HEK293 (cell line): Measurements from ENCODE around the gene EEIG2.
A peak's percentile ranks its signal among the peaks of the same experiment; 100 is the strongest.

Experiments
- CTCF ChIA-PET: fragments of 350-600 bp; formaldehyde crosslinking; extraction: SDS; loops from one replicate; lab custom pipeline; 2021; ENCODE audit warnings: antibody characterized with exemption; lab: Yijun Ruan, JAX
- POLR2A ChIA-PET: fragments of 300-600 bp; formaldehyde crosslinking; extraction: SDS; loops from one replicate; lab custom pipeline; 2020; ENCODE audit warnings: antibody characterized with exemption, inconsistent platforms; lab: Yijun Ruan, JAX
- H3K27ac ChIP-seq: fragments of 200-500 bp; sonication (Bioruptor generic); 2 replicates; pipeline ENCODE4 v1.5.1; 2014; ENCODE audit warnings: low read depth, low read length, control low read depth, inconsistent platforms; ENCODE audit errors: extremely low read depth
- H3K36me3 ChIP-seq, 2 experiments: fragments of 200-500 bp in 1 of 2; sonication (Bioruptor generic) in 1 of 2; 1 replicate in 1 of 2; 2 replicates in 1 of 2; pipeline ENCODE4 v1.5.1; 2014 to 2017; ENCODE audit warnings: inconsistent platforms in 2 of 2, low read length in 2 of 2; ENCODE audit not compliant: control insufficient read depth in 2 of 2, insufficient read depth in 1 of 2
- H3K4me1 ChIP-seq: fragments of 200-500 bp; sonication (Bioruptor generic); 2 replicates; pipeline ENCODE4 v1.5.1; 2014; ENCODE audit warnings: mild to moderate bottlenecking, low read length, inconsistent platforms; ENCODE audit not compliant: control insufficient read depth, insufficient read depth
- H3K4me3 ChIP-seq: 2 replicates; pipeline ENCODE4 v1.5.1; 2011; ENCODE audit warnings: low read depth, mild to moderate bottlenecking, control low read depth, low read length, moderate library complexity
- H3K9me3 ChIP-seq: fragments of 200-500 bp; sonication (Bioruptor generic); 2 replicates; pipeline ENCODE4 v1.5.1; 2014; ENCODE audit warnings: low read depth, low read length, inconsistent platforms; ENCODE audit not compliant: control insufficient read depth, insufficient read depth
- KLF10 ChIP-seq: fragments of 450-650 bp; IDR thresholded peaks from 2 replicates; pipeline ENCODE4 v1.5.1; 2018; ENCODE audit warnings: missing biosample characterization, mild to moderate bottlenecking, missing genetic modification characterization
- KLF9 ChIP-seq: fragments of 450-650 bp; formaldehyde crosslinking; IDR thresholded peaks from 2 replicates; pipeline ENCODE4 v1.5.1; 2016; ENCODE audit warnings: missing biosample characterization, missing genetic modification characterization, low read depth
- OVOL3 ChIP-seq: fragments of 450-650 bp; formaldehyde crosslinking; IDR thresholded peaks from 2 replicates; pipeline ENCODE4 v1.5.1; 2016; ENCODE audit warnings: missing biosample characterization, missing genetic modification characterization
- PRDM1 ChIP-seq: fragments of 450-650 bp; formaldehyde crosslinking; IDR thresholded peaks from 2 replicates; pipeline ENCODE4; 2016; ENCODE audit warnings: missing biosample characterization, missing genetic modification characterization
- SCRT2 ChIP-seq: fragments of 450-650 bp; formaldehyde crosslinking; IDR thresholded peaks from 2 replicates; pipeline ENCODE4 v1.5.1; 2016; ENCODE audit warnings: missing biosample characterization, missing genetic modification characterization
- ZEB2 ChIP-seq: fragments of 450-650 bp; formaldehyde crosslinking; IDR thresholded peaks from 2 replicates; pipeline ENCODE4 v1.5.1; 2016; ENCODE audit warnings: missing biosample characterization, missing genetic modification characterization
- ZNF132 ChIP-seq: fragments of 450-650 bp; formaldehyde crosslinking; IDR thresholded peaks from 2 replicates; pipeline ENCODE4 v1.5.1; 2017; ENCODE audit warnings: missing biosample characterization, missing genetic modification characterization, borderline replicate concordance
- ZNF140 ChIP-seq: fragments of 450-650 bp; formaldehyde crosslinking; IDR thresholded peaks from 2 replicates; pipeline ENCODE4 v1.5.1; 2016; ENCODE audit warnings: missing biosample characterization, missing genetic modification characterization
- ZNF221 ChIP-seq: fragments of 450-650 bp; formaldehyde crosslinking; IDR thresholded peaks from 2 replicates; pipeline ENCODE4 v1.5.1; 2017; ENCODE audit warnings: missing biosample characterization, missing genetic modification characterization, borderline replicate concordance
- ZNF335 ChIP-seq: fragments of 450-650 bp; formaldehyde crosslinking; conservative IDR thresholded peaks from 2 replicates; pipeline ENCODE4 v1.5.1; 2016; ENCODE audit warnings: missing biosample characterization, missing genetic modification characterization
- ZNF426 ChIP-seq: fragments of 450-650 bp; formaldehyde crosslinking; IDR thresholded peaks from 2 replicates; pipeline ENCODE4 v1.5.1; 2017; ENCODE audit warnings: missing biosample characterization, missing genetic modification characterization, mild to moderate bottlenecking, inconsistent platforms, moderate library complexity
- ZNF48 ChIP-seq: fragments of 450-650 bp; formaldehyde crosslinking; IDR thresholded peaks from 2 replicates; pipeline ENCODE4 v1.5.1; 2016; ENCODE audit warnings: missing biosample characterization, missing genetic modification characterization
- ZNF561 ChIP-seq: fragments of 450-650 bp; IDR thresholded peaks from 2 replicates; pipeline ENCODE4 v1.5.1; 2018; ENCODE audit warnings: missing biosample characterization, missing genetic modification characterization, borderline replicate concordance
- ZNF600 ChIP-seq: fragments of 450-650 bp; formaldehyde crosslinking; IDR thresholded peaks from 2 replicates; pipeline ENCODE4 v1.5.1; 2016; ENCODE audit warnings: missing biosample characterization, missing genetic modification characterization
- ZNF664 ChIP-seq: fragments of 450-650 bp; formaldehyde crosslinking; IDR thresholded peaks from 2 replicates; pipeline ENCODE4 v1.5.1; 2016; ENCODE audit warnings: missing biosample characterization, missing genetic modification characterization
- ZXDB ChIP-seq: fragments of 450-650 bp; formaldehyde crosslinking; IDR thresholded peaks from 2 replicates; pipeline ENCODE4 v1.5.1; 2016; ENCODE audit warnings: missing biosample characterization, missing genetic modification characterization
- TF ChIP-seq, protein P1 (sequence below): fragments of 450-650 bp; formaldehyde crosslinking; IDR thresholded peaks from 2 replicates; pipeline ENCODE4 v1.5.1; 2016; ENCODE audit warnings: missing biosample characterization, missing genetic modification characterization
- TF ChIP-seq, protein P2 (sequence below): fragments of 450-650 bp; formaldehyde crosslinking; IDR thresholded peaks from 2 replicates; pipeline ENCODE4 v1.5.1; 2016; ENCODE audit warnings: missing biosample characterization, missing genetic modification characterization
- TF ChIP-seq, protein P3 (sequence below): IDR thresholded peaks from 2 replicates; pipeline ENCODE4 v1.6.1; 2011; ENCODE audit warnings: mild to moderate bottlenecking, low read depth, low read length, borderline replicate concordance
- TF ChIP-seq, protein P4 (sequence below): fragments of 450-650 bp; formaldehyde crosslinking; IDR thresholded peaks from 2 replicates; pipeline ENCODE4 v1.5.1; 2016; ENCODE audit warnings: missing biosample characterization, missing genetic modification characterization

EEIG2 gene

DNA sequence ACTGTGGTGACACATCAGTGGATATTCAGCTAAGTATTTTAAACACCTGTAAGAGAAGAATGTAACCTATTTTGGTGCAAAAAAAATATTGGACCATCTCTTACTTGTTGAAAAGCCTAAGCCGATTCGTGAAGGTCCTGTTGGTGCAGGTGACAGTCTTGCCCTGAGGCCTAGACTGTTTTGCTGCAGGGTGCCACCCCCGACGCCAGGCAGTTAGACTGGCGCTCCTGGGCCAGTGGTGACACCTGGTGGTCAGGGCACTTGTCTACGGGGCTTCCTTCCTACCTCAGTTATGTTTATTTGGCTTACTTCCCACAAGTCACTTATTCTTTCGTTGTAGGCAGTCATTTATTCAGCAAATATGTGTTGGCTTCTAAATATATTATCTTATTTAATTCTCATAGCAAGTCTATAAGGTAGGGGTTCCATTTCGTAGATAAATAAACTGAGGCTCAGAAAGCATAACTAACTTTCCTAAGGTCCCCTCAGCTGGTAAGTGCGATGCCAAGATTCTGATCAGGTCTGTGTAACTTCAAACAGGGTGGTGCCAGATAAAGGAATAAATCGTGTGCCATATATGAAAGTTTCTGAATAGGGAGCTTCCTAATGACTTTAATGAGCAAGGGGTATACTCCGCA is 1.9 kb downstream of the EEIG2 start:
- ChIA-PET CTCF (interaction anchor here (0.7 to 5.6 kb wide), 9 partner anchors 13 to 780 kb away, joined by 3 to 32 read pairs (median 5); no protein-coding TSS in a partner anchor), POLR2A (interaction anchor here (1.0 to 2.9 kb wide), 2 partner anchors 130 to 352 kb away, joined by 3 to 15 read pairs; partner anchors contain the start of gene PRPF38B)
- Histone ChIP-seq H3K4me3 (peak overlapping the region; percentile 8; the same call in 1 of the 2 replicates), H3K36me3 (no peaks in the 10 kb centered on the region), H3K9me3 (no peaks in the 10 kb centered on the region), H3K27ac (no peak overlapping the region), H3K4me1 (peaks cover 7% of the 10 kb centered on the region)
- no peak for TF ChIP-seq ZNF335 (tag by site-specific recombination)
- no peak for TF ChIP-seq ZNF426 (tag by site-specific recombination)
- TF ChIP-seq ZNF221 (tag by site-specific recombination) = no peak
- TF ChIP-seq SCRT2 (tag by site-specific recombination) = 0 out of 2 replicates have a peak, but pooled peaks have one; percentile 9
- TF ChIP-seq ZXDB (tag by site-specific recombination) = peak; percentile 73
- no peak for TF ChIP-seq ZNF48 (tag by site-specific recombination)
- TF ChIP-seq ZNF561 (tag by site-specific recombination) = peak; percentile 41; the same call in 1 of the 2 replicates
- TF ChIP-seq, protein P1, sequence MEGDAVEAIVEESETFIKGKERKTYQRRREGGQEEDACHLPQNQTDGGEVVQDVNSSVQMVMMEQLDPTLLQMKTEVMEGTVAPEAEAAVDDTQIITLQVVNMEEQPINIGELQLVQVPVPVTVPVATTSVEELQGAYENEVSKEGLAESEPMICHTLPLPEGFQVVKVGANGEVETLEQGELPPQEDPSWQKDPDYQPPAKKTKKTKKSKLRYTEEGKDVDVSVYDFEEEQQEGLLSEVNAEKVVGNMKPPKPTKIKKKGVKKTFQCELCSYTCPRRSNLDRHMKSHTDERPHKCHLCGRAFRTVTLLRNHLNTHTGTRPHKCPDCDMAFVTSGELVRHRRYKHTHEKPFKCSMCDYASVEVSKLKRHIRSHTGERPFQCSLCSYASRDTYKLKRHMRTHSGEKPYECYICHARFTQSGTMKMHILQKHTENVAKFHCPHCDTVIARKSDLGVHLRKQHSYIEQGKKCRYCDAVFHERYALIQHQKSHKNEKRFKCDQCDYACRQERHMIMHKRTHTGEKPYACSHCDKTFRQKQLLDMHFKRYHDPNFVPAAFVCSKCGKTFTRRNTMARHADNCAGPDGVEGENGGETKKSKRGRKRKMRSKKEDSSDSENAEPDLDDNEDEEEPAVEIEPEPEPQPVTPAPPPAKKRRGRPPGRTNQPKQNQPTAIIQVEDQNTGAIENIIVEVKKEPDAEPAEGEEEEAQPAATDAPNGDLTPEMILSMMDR (tag by site-specific recombination) = 0 out of 2 replicates have a peak, but pooled peaks have one; percentile 43
- peak; percentile 75 for TF ChIP-seq ZNF664 (tag by site-specific recombination)
- TF ChIP-seq, protein P2, sequence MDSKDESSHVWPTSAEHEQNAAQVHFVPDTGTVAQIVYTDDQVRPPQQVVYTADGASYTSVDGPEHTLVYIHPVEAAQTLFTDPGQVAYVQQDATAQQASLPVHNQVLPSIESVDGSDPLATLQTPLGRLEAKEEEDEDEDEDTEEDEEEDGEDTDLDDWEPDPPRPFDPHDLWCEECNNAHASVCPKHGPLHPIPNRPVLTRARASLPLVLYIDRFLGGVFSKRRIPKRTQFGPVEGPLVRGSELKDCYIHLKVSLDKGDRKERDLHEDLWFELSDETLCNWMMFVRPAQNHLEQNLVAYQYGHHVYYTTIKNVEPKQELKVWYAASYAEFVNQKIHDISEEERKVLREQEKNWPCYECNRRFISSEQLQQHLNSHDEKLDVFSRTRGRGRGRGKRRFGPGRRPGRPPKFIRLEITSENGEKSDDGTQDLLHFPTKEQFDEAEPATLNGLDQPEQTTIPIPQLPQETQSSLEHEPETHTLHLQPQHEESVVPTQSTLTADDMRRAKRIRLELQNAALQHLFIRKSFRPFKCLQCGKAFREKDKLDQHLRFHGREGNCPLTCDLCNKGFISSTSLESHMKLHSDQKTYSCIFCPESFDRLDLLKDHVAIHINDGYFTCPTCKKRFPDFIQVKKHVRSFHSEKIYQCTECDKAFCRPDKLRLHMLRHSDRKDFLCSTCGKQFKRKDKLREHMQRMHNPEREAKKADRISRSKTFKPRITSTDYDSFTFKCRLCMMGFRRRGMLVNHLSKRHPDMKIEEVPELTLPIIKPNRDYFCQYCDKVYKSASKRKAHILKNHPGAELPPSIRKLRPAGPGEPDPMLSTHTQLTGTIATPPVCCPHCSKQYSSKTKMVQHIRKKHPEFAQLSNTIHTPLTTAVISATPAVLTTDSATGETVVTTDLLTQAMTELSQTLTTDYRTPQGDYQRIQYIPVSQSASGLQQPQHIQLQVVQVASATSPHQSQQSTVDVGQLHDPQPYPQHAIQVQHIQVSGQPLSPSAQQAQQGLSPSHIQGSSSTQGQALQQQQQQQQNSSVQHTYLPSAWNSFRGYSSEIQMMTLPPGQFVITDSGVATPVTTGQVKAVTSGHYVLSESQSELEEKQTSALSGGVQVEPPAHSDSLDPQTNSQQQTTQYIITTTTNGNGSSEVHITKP (tag by site-specific recombination) = no peak

DNA sequence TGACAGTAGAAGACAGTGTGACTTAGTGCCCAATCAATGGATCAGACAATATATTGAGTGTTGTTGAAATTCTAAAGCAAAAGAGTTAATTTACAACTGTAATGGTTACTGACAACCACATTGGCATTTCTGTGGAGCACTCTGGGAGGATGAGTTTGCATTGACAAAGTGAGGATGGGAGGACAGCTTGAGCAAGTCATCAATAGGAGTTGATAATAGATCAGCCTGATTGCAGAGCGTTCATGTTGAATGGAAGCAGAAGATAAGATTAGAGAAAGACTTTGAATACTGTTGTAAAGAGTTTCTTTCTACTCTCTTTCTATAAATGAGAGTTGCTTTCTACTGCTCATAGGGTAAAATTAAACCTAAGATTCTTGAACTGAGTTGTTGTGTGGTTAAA is 3.9 kb downstream of the EEIG2 start:
- Histone ChIP-seq H3K9me3 (no peaks in the 10 kb centered on the region), H3K4me3 (no peak overlapping the region), H3K27ac (no peak overlapping the region), H3K36me3 (no peaks in the 10 kb centered on the region), H3K4me1 (peaks cover 11% of the 10 kb centered on the region)
- ChIA-PET CTCF (interaction anchor here (0.6 to 1.0 kb wide), 2 partner anchors 45 to 47 kb away, joined by 4 read pairs; no protein-coding TSS in a partner anchor), POLR2A (no interaction called here)
- TF ChIP-seq ZNF600 = no peak
- TF ChIP-seq ZNF140 (tag by site-specific recombination) = no peak
- TF ChIP-seq KLF10 (tag by site-specific recombination) = no peak
- 0 out of 2 replicates have a peak, but pooled peaks have one; percentile 12 for TF ChIP-seq PRDM1 (tag by site-specific recombination)
- no peak for TF ChIP-seq KLF9 (tag by site-specific recombination)

DNA sequence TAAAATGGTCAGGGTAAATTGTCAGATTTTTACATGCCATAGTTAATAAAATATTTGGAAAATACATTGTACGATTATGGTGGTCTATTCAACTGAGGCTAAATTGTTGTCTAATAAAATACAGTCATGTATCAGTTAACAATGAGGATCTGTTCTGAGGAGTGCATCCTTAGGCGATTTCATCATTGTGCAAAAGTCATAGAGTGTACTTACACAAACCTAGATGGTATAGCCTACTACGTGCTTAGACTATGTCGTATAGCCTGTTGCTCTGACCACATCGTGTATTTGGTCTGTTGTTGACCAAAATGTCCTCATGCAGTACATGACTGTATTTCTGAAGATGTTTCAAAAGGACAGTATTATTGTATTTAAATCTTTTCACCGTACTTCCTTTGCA is 5.2 kb downstream of the EEIG2 start:
- peaks cover 9% of the 10 kb centered on the region for H3K4me1 ChIP-seq
- no peak overlapping the region for H3K27ac ChIP-seq
- TF ChIP-seq OVOL3 (tag by site-specific recombination) (no peak), SCRT2 (tag by site-specific recombination) (peak; percentile 39; the same call in 1 of the 2 replicates), ZEB2 (tag by site-specific recombination) (no peak), ZNF132 (tag by site-specific recombination) (no peak)
- TF ChIP-seq, protein P3, sequence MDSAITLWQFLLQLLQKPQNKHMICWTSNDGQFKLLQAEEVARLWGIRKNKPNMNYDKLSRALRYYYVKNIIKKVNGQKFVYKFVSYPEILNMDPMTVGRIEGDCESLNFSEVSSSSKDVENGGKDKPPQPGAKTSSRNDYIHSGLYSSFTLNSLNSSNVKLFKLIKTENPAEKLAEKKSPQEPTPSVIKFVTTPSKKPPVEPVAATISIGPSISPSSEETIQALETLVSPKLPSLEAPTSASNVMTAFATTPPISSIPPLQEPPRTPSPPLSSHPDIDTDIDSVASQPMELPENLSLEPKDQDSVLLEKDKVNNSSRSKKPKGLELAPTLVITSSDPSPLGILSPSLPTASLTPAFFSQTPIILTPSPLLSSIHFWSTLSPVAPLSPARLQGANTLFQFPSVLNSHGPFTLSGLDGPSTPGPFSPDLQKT = no peak
- TF ChIP-seq, protein P4, sequence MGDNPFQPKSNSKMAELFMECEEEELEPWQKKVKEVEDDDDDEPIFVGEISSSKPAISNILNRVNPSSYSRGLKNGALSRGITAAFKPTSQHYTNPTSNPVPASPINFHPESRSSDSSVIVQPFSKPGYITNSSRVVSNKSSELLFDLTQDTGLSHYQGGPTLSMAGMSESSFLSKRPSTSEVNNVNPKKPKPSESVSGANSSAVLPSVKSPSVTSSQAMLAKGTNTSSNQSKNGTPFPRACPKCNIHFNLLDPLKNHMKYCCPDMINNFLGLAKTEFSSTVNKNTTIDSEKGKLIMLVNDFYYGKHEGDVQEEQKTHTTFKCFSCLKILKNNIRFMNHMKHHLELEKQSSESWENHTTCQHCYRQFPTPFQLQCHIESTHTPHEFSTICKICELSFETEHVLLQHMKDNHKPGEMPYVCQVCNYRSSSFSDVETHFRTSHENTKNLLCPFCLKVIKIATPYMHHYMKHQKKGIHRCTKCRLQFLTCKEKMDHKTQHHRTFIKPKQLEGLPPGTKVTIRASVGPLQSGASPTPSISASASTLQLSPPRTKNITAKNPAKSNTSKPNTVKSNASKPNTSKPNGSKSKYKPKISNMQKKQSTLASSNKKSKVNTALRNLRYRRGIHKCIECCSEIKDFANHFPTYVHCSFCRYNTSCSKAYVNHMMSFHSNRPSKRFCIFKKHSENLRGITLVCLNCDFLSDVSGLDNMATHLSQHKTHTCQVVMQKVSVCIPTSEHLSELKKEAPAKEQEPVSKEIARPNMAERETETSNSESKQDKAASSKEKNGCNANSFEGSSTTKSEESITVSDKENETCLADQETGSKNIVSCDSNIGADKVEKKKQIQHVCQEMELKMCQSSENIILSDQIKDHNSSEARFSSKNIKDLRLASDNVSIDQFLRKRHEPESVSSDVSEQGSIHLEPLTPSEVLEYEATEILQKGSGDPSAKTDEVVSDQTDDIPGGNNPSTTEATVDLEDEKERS (tag by site-specific recombination) = no peak
- H3K9me3 ChIP-seq = no peaks in the 10 kb centered on the region
- CTCF ChIA-PET = interaction anchor here (1.0 kb wide), 1 partner anchor 49 kb away, joined by 4 read pairs; no protein-coding TSS in a partner anchor
- no peaks in the 10 kb centered on the region for H3K36me3 ChIP-seq
- H3K4me3 ChIP-seq = no peak overlapping the region
- POLR2A ChIA-PET = no interaction called here
